GM12891 (cell line): ENCODE measurements around the gene ARHGAP5.

Experiments used
- POLR2A ChIP-seq: IDR thresholded peaks from 2 replicates; pipeline ENCODE4 v1.6.1; 2011; ENCODE audit warnings: low read depth, low read length, control low read depth
- SPI1 ChIP-seq: IDR thresholded peaks from 2 replicates; pipeline ENCODE4 v1.6.1; 2011; ENCODE audit warnings: low read depth, low read length, control low read depth
- TAF1 ChIP-seq: IDR thresholded peaks from 2 replicates; pipeline ENCODE4 v1.6.1; 2011; ENCODE audit warnings: low read depth, low read length, control low read depth

DNA sequence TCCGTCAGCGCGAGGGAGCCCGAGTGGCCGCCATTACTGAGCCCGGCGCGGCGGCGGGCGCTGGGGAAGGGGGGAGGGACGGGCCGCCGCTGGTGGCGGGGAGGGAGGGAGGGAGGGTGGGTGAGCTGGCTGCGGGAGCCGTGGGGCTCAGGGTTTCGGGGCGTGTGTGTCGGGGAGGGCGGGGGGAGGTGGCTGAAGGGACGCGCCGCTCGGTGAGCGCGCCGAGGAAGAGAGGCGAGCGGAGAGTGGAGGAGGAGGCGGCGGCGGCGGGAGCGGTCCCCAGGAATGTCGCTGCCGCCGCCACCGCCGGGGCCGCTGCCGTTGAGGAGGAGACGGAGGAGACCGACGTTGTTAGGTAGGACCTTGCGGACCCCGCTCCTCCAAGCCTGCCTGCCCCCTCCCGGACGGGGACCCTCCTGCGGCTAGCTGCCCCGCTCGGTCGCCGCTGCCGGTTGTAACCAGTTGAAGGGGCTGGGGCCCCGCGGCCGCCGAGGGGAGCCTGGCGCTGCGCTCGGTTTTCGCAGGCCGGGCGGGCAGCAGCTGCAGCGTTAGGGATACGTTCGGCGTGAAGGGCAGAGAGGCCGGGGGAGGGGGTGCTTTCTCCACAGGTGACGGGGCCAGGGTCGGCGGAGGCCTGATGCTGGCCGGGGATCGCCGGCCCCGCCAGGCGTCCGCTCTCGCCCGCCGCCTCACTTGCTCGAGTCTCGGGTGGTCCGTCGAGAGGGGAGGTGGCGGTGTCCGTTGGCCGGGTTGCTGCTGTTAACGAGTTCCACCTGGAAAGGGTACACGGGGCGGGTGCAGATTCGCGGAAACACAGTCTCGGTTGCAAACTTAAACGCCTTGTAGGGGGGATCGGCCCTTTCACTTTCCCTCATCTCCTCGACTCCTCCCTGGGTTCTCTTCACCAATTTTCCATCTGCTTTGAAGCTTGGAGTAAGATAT lies at the start of gene ARHGAP5:
- TF ChIP-seq POLR2A (no peak), TAF1 (no peak), SPI1 (no peak)
